Measurements from ENCODE around the gene AP2M1. TPM values are rescaled to one million over a fixed set of nuclear protein-coding genes. Genes with fewer than 3 reads are reported as not detected.
A peak's percentile ranks its signal among the peaks of the same experiment; 100 is the strongest.

AP2M1 gene
- total and polyA plus RNA-seq, 10 of the 15 experiments (the other 5 are each of a cell fraction or from before 2014, with no cell fraction given), result 65.6 to 356 (median 161) TPM

DNA sequence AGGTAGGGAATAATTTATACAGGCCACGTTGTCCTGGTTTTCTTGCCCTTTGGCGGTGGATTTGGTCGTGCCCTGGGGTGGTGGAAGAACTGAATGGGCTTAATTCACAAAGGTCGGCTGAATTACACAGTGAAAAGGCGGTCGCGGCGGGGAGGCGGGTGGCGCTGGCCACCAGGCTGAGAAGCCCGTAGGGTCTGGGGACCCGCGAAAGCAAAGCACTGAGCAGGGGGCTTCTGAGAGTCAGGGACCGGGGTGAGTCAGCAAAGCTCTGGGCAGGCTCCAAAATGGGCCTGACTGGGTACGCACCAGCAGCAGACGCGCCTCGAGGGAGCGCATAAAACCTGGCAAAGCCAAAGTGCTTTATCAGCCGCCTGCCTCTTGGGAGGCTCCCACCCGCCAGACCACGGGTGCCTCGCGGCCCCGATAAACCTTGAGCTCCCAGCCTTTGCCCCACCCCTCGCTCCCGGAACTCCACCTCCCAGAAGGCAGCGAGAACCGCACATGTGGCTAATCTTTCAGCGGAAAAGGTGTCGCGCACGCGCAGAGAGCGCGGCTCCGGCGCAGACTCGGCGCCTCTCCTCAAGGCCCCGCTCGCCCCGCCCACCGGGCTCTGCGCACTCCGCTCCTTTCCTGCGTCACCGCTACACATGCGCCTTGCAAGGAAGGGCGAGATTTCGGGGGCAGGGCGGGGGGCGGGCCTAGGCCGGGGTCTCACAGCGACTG lies 11.0 kb downstream of the AP2M1 start (continued):
- no peak for TF ChIP-seq IKZF2 (IDR thresholded peaks at IDR 0.05)
- no peak for TF ChIP-seq MTA2 (IDR thresholded peaks at IDR 0.05; ENCODE audit: low read depth)
- TF ChIP-seq SREBF1 (IDR thresholded peaks at IDR 0.05; ENCODE audit: low read length), result peak; percentile 50; the same call in 1 of the 2 replicates
- TF ChIP-seq CHD4 (IDR thresholded peaks at IDR 0.05), result no peak
- peak; percentile 64; the same call in 1 of the 2 replicates for TF ChIP-seq RAD51 (IDR thresholded peaks at IDR 0.05)
- no peak for TF ChIP-seq TCF7 (IDR thresholded peaks at IDR 0.05; ENCODE audit: borderline replicate concordance)
- no peak for TF ChIP-seq FOXK2 (IDR thresholded peaks at IDR 0.05)
- TF ChIP-seq, protein P1, sequence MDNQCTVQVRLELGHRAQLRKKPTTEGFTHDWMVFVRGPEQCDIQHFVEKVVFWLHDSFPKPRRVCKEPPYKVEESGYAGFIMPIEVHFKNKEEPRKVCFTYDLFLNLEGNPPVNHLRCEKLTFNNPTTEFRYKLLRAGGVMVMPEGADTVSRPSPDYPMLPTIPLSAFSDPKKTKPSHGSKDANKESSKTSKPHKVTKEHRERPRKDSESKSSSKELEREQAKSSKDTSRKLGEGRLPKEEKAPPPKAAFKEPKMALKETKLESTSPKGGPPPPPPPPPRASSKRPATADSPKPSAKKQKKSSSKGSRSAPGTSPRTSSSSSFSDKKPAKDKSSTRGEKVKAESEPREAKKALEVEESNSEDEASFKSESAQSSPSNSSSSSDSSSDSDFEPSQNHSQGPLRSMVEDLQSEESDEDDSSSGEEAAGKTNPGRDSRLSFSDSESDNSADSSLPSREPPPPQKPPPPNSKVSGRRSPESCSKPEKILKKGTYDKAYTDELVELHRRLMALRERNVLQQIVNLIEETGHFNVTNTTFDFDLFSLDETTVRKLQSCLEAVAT (IDR thresholded peaks at IDR 0.05), result no peak; the same call in 1 of the 2 replicates
- TF ChIP-seq CHD2 (IDR thresholded peaks at IDR 0.05; ENCODE audit: borderline replicate concordance, low read depth, low read length), result peak; percentile 68; the same call in 1 of the 2 replicates
- TF ChIP-seq, protein P2, sequence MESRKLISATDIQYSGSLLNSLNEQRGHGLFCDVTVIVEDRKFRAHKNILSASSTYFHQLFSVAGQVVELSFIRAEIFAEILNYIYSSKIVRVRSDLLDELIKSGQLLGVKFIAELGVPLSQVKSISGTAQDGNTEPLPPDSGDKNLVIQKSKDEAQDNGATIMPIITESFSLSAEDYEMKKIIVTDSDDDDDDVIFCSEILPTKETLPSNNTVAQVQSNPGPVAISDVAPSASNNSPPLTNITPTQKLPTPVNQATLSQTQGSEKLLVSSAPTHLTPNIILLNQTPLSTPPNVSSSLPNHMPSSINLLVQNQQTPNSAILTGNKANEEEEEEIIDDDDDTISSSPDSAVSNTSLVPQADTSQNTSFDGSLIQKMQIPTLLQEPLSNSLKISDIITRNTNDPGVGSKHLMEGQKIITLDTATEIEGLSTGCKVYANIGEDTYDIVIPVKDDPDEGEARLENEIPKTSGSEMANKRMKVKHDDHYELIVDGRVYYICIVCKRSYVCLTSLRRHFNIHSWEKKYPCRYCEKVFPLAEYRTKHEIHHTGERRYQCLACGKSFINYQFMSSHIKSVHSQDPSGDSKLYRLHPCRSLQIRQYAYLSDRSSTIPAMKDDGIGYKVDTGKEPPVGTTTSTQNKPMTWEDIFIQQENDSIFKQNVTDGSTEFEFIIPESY (IDR thresholded peaks at IDR 0.05), result no peak
- peak; percentile 100 for TF ChIP-seq IKZF1 (conservative IDR thresholded peaks at IDR 0.05)
- TF ChIP-seq, protein P3, sequence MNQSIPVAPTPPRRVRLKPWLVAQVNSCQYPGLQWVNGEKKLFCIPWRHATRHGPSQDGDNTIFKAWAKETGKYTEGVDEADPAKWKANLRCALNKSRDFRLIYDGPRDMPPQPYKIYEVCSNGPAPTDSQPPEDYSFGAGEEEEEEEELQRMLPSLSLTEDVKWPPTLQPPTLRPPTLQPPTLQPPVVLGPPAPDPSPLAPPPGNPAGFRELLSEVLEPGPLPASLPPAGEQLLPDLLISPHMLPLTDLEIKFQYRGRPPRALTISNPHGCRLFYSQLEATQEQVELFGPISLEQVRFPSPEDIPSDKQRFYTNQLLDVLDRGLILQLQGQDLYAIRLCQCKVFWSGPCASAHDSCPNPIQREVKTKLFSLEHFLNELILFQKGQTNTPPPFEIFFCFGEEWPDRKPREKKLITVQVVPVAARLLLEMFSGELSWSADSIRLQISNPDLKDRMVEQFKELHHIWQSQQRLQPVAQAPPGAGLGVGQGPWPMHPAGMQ (IDR thresholded peaks at IDR 0.05; ENCODE audit: borderline replicate concordance), result no peak
- TF ChIP-seq SUZ12 (IDR thresholded peaks at IDR 0.05; ENCODE audit: unreplicated experiment), result no peak
- no peak for TF ChIP-seq MEF2A (IDR thresholded peaks at IDR 0.05; ENCODE audit: insufficient read depth, low read depth, low read length)
- TF ChIP-seq ELK1 (IDR thresholded peaks at IDR 0.05; ENCODE audit: low read depth, low read length), result no peak
- no peak for TF ChIP-seq WRNIP1 (IDR thresholded peaks at IDR 0.05; ENCODE audit: borderline replicate concordance, low read depth, low read length)
- peak; percentile 100 for TF ChIP-seq NRF1 (conservative IDR thresholded peaks at IDR 0.05; ENCODE audit: low read depth, low read length)
- no peak for TF ChIP-seq ATF2 (IDR thresholded peaks at IDR 0.05; ENCODE audit: low read length)
- TF ChIP-seq CHD1 (IDR thresholded peaks at IDR 0.05; ENCODE audit: low read depth, low read length), result no peak
- TF ChIP-seq ZNF24 (IDR thresholded peaks at IDR 0.05), result no peak
- no peak for TF ChIP-seq KAT2A (conservative IDR thresholded peaks at IDR 0.05; ENCODE audit: control insufficient read depth, low read depth, low read length)
- no peak for TF ChIP-seq EP300 (IDR thresholded peaks at IDR 0.05; ENCODE audit: borderline replicate concordance in 1 of 2, control insufficient read depth in 1 of 2, low read depth in 2 of 2, low read length in 2 of 2)
- no peak for TF ChIP-seq RAD21 (IDR thresholded peaks at IDR 0.05; ENCODE audit: insufficient read depth, low read depth, low read length)
- TF ChIP-seq ZNF384 (IDR thresholded peaks at IDR 0.05; ENCODE audit: borderline replicate concordance, low read depth, low read length), result peak; percentile 59

All from GM12878 (cell line).